ENCODE results near the gene CFAP91.
"Not testable (repeated sequence)": the region's sequence is repeated elsewhere in the genome, so short reads cannot be mapped to it uniquely, and the experiment has no call there.

CFAP91 gene

DNA sequence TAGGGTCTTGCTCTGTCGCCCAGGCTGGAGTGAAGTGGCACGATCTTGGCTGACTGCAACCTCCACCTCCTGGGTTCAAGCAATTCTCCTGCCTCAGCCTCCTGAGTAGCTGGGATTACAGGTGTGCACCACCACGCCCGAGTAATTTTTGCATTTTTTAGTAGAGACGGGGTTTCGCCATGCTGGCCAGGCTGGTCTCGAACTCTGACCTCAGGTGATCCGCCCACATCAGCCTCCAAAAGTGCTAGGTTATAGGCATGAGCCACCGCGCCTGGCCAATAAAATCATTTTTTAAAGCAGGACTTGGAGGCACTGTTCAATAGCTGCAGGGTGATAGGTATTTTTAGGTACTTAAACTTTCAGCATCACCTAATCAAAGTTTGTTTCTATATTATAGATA, 24.6 kb upstream of the CFAP91 start:
- not testable (repeated sequence) for DNase-seq

DNA sequence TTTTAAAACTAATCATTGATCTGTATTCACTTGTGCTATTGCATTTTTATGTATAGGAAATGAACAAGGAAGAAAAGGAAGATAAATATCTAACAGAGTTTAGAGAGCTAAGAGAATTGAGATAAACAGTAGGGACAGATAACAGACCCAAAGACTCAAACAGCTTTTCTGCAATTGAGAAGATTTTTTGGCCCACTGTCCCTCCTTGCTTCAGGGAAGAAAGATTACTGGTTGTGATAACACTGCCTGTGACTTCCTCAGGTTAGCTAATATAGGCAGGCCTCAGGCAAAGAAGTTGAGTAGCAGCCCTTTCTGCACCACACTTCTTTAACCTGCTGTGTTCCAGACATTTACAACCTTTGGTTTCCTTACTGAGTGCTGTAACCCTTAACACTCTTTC, 22.9 kb upstream of the CFAP91 start:
- no peak for DNase-seq

DNA sequence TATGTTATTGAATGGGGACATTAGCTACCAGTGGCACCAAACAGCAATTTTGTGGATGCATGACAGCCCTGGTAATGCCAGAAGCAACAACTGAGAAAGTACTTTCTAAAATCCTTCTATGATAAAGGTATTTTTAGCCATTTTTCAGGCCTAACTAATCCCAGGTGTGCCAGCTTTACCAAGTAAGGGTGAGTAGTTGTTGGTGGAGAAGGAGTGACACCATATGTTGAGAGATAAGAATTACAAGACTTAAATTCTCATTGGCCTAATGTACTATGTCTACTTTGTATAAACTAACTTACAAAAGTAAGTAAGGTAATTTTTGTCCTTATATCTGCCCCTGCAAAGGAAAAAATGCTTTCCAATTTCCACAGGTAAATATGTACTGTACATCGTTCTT, 21.5 kb upstream of the CFAP91 start:
- DNase-seq, result no peak

DNA sequence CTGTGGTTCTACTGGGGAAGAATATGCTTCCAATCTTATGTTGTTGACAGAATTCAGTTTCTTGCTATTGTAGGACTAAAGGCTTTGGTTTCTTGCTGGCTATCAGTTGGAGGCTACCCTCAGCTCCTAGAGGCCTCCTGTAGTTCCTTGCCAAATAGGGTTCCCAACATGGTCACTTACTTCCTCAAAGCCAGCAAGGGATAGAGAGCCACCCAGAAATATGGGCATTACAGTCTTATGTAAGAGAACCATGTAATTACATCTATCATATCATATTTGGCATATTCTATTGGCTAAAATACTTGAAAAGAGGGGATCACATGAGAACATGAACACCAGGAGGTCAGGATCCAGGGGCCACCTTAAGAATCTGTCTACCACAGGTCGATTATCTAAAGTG, 19.4 kb upstream of the CFAP91 start:
- no peak for DNase-seq

DNA sequence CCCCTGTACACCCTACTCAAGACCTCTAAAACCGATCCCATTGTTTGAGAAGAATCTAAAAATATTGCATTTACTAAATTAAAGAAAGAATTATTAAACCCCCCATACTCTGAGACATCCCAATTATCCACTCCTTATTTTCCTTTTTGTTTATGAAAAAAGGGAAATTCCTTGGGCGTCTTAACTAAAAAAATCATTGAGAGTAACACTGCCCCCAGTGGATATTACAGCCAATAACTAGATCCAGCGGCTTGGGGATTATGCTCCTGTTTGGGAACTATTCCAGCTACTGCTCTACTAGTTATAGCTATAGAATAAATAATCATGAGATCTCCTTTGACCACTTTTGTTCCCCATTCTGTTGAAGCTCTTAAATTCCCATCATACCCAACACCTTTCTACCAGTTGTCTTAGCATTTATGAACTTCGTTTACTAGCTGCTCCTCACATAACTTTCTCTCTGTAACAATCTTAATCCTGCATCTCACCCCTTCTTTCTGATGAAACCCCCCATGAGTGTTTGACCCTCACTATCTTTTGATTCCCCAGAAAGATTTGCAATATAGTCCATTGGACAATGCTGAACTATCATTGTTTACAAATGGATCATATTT, 12.7 kb upstream of the CFAP91 start:
- no peak for DNase-seq

DNA sequence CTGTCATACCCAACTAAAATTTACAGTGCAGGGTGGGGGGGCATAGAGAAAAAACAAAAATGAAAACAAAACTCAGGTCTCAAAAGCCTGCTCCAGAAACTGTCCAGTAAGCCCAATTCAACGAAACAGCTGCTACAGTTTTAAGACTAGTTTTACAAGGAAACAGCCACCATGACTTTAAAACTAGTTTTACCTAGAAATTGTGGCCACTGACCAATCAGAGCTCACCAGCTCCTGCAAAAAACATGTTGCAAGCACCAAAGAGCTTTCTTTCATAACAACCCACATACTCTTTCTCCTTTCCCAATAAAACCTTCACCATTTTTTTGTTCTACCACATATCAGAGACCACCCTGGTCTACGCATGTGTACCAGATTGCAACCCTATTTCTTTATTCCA, 7.3 kb upstream of the CFAP91 start:
- DNase-seq, result no peak

DNA sequence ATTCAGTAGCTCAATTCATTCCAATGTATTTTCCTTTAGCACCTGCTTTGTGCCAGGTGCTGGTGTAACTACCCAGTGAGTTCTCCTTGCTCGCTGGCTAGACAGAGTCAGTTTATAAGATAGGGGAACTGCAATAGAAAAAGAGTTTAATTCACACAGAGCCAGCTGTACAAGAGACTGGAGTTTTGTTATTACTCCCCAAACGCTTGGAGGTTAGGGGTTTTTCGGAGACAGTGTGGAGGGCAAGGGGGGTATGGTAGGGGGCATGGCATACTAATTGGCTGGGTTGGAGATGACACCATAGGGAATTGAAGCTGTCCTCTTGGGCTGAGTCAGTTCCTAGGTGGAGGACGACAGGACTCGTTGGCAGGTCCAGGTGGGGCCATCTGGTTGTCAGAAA, 5.4 kb upstream of the CFAP91 start:
- DNase-seq, result no peak

DNA sequence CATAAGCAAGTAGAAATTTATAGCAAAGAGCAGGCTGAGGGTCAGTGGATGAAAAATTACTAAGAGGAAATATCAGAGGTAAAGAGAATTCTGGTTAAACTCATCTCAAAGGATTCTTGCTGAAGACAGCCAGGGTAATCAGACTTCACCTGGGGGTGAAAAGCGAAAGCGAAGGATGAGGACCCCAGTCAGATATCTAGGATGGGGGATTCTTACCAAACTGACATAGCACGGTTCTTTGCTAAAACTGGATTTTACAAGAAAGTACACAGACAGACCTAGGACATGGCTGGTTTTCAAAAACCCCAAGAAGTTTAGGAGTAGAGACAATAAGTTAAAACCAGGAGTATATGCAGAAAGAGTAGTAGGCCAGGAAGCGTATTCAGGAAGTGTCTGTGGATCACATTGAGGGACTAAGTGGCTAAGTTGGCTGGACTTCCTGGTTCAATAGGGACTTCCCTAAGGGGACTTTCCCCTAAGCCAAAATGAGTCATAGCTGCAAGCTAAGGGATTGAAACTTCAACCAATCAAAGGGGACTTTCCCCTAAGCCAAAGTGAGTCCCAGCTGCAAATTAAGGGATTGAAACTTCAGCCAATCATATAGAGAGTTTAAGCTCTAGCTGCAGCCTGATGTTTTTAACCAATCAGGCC, 2.4 kb upstream of the CFAP91 start:
- no peak for DNase-seq

DNA sequence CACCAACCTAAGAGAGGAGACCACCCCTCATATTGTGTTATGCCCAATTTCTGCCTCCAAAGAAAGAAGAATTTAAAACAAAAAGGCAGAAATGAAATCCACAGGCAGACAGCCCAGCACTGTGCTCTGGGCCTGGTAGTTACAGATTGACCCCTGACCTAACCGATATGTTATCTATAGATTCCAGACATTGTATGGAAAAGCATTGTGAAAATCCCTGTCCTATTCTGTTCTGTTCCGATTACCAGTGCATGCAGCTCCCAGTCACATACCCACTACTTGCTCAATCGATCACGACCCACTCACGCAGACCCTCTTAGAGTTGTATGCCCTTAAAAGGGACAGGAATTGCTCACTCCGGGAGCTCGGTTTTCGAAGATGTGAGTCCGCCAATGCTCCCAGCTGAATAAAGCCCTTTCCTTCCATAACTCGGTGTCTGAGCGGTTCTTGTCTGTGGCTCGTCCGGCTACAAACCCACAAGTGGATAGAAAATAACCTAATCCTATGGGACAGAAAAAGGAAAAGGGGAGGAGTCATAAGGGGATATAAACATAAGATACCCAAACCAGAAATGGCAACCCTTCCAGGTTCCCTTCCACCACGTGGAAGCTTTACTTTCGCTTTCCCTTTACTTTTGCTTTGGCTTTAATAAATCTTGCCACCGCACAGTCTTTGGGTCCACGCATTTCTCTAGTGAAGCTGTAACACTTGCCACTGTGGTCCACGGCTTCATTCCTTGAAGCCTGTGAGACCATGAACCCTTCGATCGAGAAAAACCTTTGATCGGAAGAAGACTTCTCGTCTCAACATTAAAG, 1.7 kb upstream of the CFAP91 start:
- no peak for DNase-seq

DNA sequence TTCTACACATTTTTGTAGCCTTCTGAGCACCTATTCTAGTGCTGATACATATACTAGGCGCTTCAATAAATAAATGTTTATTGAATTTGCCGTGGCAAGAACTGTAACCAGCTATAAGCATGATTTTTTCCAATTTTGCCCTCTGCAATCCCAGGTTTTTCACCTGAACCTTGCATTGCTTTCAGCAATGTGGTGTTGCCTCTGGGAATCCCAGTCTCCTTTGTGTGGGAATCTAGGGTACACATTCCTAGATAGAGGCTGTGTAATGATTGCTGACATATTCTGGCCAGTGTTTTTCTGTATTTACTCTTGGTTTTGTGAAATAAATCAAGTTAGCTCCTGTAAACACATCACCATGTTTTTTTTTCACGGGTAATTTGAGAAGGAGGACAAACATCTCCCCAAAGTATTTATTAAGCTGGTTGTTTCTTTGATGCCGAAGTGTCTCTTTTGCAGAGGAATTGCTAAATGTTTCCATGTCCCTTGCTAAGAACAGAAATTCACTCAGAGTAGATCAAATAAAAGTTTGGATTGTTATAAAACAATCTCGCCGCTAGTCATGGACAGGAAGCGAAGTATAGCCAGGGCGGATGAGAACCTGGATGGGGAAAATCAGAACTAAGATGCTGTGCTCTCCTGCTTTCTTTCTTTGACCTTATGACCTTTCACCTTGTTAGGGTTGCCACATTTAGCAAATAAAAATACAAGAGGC, 1.2 kb downstream of the CFAP91 start:
- DNase-seq, result no peak

DNA sequence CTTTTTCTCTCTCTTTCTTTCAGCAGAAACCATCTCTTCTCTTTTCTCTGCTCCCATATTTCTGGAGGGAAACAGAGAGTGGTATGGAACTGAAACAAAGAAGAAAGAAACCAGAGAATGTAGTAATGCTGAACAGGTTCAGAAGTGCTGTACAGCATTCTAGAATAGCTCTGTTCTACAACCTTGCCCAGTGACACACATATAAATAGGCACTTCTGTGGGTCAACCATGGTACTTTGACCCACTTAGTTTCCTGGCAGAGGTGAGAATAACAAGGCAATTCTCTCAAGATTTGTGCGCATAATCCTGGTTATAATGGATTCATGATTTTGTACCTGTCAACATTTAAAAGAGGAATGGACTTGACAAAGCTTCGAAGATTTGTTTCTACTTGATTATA, 12.3 kb downstream of the CFAP91 start:
- no peak for DNase-seq

DNA sequence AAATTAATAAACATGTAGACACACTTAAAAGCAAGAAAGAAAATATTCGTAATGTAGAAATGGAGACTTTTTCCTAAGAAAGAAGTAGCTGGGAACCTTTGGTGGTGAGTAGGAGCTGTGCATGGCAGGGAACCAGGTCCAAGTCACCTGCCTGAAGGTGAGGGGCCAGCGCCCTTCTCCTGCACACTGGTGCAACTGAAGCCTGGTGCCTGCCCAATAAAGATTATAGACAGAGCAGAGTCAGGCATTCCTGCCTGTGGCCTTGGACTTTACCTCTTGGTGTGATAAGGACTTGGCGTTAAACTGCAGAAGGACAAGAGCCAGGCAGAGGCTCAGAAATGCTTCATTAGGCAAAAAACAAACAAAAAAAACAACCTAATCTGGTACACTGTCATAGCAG, 14.2 kb downstream of the CFAP91 start:
- no peak for DNase-seq

DNA sequence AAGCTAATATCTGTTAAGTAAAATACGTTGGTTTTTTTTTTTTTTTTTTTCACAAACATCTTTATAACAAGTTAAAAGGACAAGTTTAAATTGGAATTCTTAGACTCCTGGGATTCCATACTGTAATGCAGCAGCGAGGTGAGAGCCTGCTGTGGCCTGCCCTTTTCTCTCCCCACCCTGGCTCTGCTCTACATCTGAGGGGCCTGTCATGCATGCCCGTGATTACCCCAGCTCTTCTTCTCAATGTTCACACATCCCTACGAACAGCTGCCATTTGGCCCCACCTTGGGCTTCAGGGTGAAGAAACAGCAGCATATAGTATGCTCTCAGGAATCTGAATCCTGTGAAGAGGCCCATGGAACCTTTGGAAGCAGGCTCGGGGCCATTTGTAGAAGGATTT, 14.7 kb downstream of the CFAP91 start:
- no peak for DNase-seq

DNA sequence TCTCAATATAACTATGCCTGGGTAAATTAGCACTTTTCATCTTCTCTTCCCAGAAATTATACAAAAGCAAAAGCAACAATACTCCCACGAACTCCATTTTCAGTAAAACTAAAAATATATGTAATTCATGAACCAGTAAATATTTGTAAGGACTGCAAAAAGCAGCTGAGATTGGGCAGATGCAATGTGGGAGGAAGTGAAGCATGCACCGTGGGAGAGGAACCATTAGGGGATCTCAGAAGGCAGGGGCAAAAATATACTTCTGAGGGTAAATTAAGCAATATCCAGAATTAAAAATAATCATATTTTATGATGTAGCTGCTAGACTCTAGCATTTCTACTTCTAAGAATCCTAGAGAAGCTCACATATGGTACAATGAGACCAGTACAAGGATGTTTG, 20.2 kb downstream of the CFAP91 start:
- no peak for DNase-seq

DNA sequence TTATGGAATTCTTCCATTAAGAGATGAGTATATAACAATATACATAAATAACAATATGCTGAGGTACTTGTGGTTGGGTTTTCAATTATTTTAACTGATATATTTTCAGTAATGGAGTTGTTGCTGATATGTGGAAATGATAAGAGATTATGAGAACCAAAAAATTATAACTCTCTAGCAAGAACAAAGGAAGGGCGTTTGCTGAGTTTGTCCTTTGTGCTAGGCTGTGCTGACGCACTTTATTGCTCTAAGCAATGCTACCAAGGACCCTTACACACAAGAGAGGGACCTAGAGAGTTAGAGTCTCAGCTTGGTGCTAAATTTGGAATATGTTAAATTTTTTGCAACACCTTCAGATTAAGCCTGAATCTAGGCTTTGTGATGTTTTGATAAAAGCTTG, 24.1 kb downstream of the CFAP91 start:
- no peak for DNase-seq

DNA sequence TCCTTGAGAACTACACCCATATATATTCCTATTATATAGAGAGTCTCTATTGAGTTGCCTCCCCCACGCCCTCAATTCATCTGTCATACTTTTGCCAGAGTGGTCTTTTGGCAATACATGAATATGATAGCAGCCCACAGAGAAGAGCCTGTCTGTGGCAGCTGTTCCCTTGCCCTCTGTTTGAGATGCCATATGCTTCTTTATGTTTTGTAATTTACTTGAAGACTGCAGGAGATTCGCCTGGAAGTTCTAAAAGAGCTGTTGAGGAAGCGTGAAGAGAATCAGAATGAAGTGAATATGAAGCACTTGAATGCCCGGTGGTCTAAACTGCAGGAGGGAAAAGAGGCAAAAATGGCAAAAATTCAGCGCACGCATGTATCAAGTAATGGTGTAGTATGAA, 27.2 kb downstream of the CFAP91 start:
- DNase-seq, result no peak

DNA sequence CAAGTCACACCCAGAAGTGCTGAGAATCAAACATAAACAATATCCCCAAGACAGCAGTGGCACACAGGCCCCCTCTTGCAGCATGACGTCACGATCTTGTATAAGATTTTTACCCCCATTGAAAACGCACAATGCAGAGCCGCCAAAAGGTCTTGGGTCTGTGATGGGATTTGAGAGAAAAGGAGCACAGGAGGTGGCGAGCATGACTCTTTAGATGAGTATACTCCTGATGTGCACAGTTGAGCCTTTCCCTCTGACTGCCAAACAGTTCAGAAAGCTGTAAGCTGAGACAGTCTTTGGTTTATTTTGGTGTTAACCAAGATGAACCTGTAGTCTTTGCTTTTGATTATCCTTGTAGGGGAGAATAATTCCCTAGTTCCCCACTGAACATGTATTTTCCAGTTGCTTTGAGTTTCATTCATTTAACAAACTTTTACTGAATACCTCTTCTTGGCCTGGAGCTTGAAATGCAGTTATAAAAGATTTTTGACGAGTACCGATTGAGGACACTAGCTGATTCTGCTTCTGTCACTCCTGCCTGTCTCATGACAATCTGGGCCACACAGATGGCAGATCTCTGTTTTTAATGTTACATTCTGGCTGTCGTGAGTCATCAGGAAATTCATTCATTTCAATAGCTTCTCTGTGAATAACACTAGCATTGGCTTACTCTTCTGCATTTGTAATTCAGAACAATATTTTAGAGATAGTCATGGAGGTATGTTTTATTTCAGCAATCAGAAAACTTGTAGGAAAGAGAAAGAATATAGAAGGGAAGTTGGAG, 28.9 kb downstream of the CFAP91 start:
- no peak for DNase-seq

DNA sequence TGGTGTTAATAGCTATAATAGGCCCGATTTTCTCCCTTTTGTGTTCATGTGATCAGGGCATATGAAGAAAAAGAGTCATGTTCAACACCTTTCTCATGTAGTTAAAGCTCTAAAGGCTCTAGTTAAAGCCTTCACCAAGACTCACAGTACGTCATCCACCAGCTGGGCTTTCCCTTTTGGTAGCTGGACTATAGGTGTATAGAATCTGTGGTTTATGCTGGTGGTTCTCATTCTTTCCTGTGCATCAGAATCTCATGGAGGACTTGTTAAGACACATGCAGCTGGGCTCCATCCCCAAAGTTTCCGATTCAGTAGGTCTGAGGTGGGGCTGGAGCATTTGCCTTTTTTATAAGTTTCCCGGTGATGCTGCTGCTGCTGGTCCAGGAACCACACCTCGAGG, 31.0 kb downstream of the CFAP91 start:
- DNase-seq, result no peak

DNA sequence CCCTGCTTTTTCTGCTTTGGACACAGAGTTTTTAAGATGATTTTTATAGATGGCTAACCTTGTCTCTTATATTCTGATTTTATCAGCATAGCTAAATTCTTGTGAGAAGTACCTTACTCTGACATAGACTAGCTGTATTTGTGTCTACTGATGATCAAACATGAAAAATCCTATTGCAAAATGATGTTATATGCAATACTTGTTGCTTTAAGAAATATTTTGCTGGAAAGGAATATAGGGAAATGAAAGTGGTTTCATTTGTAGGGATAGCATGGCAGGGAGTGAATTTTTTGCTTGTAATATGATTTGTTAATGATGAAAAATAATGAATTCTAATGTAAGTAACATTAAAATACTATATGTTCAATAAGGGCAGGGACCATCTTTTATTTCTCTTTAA, 35.9 kb downstream of the CFAP91 start:
- DNase-seq, result no peak

DNA sequence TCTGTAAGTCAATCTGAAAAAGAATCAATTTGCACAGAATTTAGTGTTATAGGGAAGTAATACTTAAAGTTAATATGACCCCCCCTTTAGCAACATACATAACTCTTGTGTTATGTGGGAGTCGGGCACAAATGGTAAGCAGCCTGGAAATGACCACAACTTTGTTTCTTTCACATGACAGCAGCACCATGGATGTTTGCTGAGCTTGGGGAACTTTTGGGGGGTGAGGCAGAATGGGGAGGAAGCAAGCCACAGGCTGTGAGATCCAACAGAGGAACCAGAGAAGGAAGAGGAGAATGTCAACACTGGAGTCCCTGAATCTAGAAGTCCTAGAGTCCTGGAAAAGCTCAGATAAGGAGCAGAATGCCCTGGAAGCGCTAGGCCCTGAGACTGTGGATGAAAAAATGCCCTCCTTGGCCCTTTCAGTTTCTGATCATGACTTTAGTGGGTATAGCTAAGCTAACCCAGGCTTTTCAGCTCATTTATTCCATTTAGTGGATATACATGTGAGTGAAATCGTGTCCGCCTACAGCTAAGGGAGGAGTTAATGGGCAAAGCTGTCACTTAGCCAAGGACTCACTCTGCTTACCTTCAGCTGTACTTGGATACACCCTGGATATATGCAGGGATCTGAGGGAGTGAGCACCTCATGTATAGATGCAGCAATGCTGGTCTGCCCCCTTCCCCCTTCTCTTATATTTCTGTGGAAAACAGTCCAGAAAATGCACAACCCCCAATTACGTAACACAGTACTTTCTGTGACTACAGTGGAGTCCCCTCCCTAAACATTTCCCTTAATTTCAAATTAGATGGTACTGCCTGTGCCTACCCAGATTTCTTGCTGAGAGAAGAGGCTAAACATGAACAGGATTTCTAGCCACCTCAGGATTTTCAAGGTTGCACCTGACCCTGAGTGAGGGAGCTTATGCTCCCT, 39.1 kb downstream of the CFAP91 start:
- no peak for DNase-seq

DNA sequence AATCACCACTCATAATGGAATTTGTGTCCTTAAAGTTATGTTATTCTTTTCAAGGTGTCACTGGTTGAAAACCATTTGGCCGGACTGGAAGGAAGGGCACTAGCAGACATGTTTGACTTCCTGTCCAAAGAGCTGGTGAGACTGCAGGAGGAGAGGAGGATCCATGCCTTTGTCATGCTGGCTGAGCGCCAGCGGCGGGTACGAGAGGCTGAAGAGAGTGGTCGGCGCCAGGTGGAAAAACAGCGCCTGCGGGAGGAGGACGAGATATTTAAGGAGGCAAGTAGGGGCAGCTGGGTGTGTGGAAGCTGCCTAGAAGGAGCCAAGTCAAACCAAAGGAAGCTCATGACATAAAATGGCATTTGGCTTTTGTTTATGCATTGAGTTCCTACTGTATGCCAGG, 41.1 kb downstream of the CFAP91 start:
- no peak for DNase-seq

DNA sequence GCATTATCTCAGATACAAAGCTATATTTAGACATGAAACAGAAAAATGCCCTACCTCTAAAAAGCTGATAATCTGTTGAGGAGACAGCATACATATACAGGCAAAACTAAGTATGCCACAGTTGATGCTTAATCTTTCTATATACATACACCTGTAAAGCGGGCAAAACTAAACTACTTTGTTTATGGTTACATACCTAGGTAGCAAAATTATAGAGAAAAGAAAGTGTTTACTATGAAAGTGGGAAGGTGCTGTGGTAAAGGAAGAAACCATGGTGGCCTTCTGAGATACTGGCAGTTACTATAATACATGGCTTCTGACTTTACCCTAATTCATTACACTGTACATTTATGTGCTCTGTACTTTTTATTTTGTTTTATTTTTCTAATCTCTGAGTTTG, 43.1 kb downstream of the CFAP91 start:
- DNase-seq, result no peak
